B cell (primary cell): ENCODE measurements around the gene SMURF1. TPM values are rescaled to one million over a fixed set of nuclear protein-coding genes. Genes with fewer than 3 reads are reported as not detected.

Experiments used
- ATAC-seq: fragments of 200-7000 bp; cut with Tn5 transposase; one replicate; pipeline ENCODE4 v1.10.0; 2021; ENCODE audit warnings: low read depth, mild to moderate bottlenecking, moderate number of reproducible peaks, moderate library complexity
- CTCF ChIA-PET: fragments of 350-600 bp; sonication (Branson Sonifier 250); formaldehyde crosslinking; loops from one replicate; lab custom pipeline; 2021; ENCODE audit warnings: antibody characterized with exemption, inconsistent platforms; lab: Charles Lee
- POLR2A ChIA-PET: fragments of 350-600 bp; sonication (Branson Sonifier 250); formaldehyde crosslinking; loops from one replicate; lab custom pipeline; 2021; ENCODE audit warnings: antibody characterized with exemption; lab: Charles Lee
- DNase-seq: peaks from one replicate; pipeline ENCODE4 v3.0.0; 2013
- H2AFZ ChIP-seq: 2 replicates; pipeline ENCODE4 v1.6.1; 2012; ENCODE audit warnings: mild to moderate bottlenecking, low read depth, low read length; ENCODE audit not compliant: insufficient read depth, poor library complexity, severe bottlenecking
- H3K27ac ChIP-seq, 2 donors: 1 replicate in 1 of 2; 2 replicates in 1 of 2; pipeline ENCODE4 v1.5.1; 2012 to 2013; ENCODE audit warnings: low read length in 2 of 2, mild to moderate bottlenecking in 2 of 2, moderate library complexity in 1 of 2
- H3K27me3 ChIP-seq, 4 experiments: fragments of 200-600 bp in 1 of 4; sonication (generic) in 1 of 4; replicated peaks in 1 of 4; 1 replicate in 2 of 4; 2 replicates in 2 of 4; pipeline versions ENCODE4 v1.6.1 to v1.7.0; 2013 to 2016; ENCODE audit warnings: low read length in 3 of 4, mild to moderate bottlenecking in 2 of 4, mixed read lengths in 1 of 4, moderate library complexity in 1 of 4; ENCODE audit not compliant: insufficient read depth in 4 of 4, control insufficient read depth in 3 of 4; ENCODE audit errors: control extremely low read depth in 1 of 4
- H3K36me3 ChIP-seq, 2 experiments: replicated peaks in 1 of 2; 1 replicate in 1 of 2; 2 replicates in 1 of 2; pipeline versions ENCODE4 v1.6.1 to v1.7.1; 2013; ENCODE audit warnings: low read length in 1 of 2; ENCODE audit not compliant: insufficient read depth in 2 of 2, control insufficient read depth in 1 of 2; ENCODE audit errors: control extremely low read depth in 1 of 2, extremely low read depth in 1 of 2
- H3K4me1 ChIP-seq, 2 donors: fragments of 200-600 bp in 1 of 2; sonication (generic) in 1 of 2; 1 replicate in 1 of 2; 2 replicates in 1 of 2; pipeline versions ENCODE4 v1.5.1 to v1.6.1; 2013 to 2017; ENCODE audit warnings: low read length in 2 of 2; ENCODE audit not compliant: control insufficient read depth in 2 of 2, insufficient read depth in 2 of 2
- H3K4me2 ChIP-seq: replicated peaks from 2 replicates; pipeline ENCODE3; 2012; ENCODE audit warnings: mild to moderate bottlenecking, low read depth, low read length; ENCODE audit not compliant: poor library complexity, severe bottlenecking
- H3K4me3 ChIP-seq, 5 experiments: fragments of 200-600 bp in 1 of 5; sonication (generic) in 1 of 5; 1 replicate in 3 of 5; 2 replicates in 2 of 5; pipeline versions ENCODE4 v1.5.1 to v1.7.0; 2011 to 2016; ENCODE audit warnings: low read length in 4 of 5, mild to moderate bottlenecking in 4 of 5, low read depth in 2 of 5, control low read depth in 1 of 5, moderate library complexity in 1 of 5; ENCODE audit not compliant: insufficient read depth in 1 of 5; ENCODE audit errors: control extremely low read depth in 1 of 5, extremely low read depth in 1 of 5
- H3K79me2 ChIP-seq: fragments of 200-600 bp; sonication (generic); one replicate; pipeline ENCODE4 v1.6.0; 2016; ENCODE audit warnings: low read length; ENCODE audit not compliant: control insufficient read depth, insufficient read depth
- H3K9ac ChIP-seq: fragments of 200-600 bp; sonication (generic); 2 replicates; pipeline ENCODE4 v1.6.1; 2017; ENCODE audit warnings: mild to moderate bottlenecking, low read length, moderate library complexity
- H3K9me3 ChIP-seq, 3 donors: one replicate each; pipeline versions ENCODE4 v1.6.1 to v1.7.1; 2013; ENCODE audit warnings: low read length in 2 of 3; ENCODE audit not compliant: control insufficient read depth in 2 of 3, insufficient read depth in 1 of 3; ENCODE audit errors: control extremely low read depth in 1 of 3
- H4K20me1 ChIP-seq: 2 replicates; pipeline ENCODE4 v1.6.0; 2012; ENCODE audit warnings: mild to moderate bottlenecking, low read length; ENCODE audit not compliant: insufficient read depth, control insufficient read depth, poor library complexity, severe bottlenecking
- H3K27ac Mint-ChIP-seq: one replicate; pipeline ENCODE4 v1.8.0; 2021; ENCODE audit warnings: mixed read lengths
- H3K27me3 Mint-ChIP-seq: one replicate; pipeline ENCODE4 v1.8.0; 2021; ENCODE audit warnings: mixed read lengths
- H3K4me1 Mint-ChIP-seq: one replicate; pipeline ENCODE4 v1.8.0; 2021; ENCODE audit warnings: mixed read lengths
- H3K4me3 Mint-ChIP-seq: one replicate; pipeline ENCODE4 v1.8.0; 2021; ENCODE audit warnings: mixed read lengths
- H3K9me3 Mint-ChIP-seq: one replicate; pipeline ENCODE4 v1.8.0; 2022; ENCODE audit warnings: mixed read lengths; ENCODE audit not compliant: insufficient read depth
- CTCF ChIP-seq: fragments of 200-600 bp; IDR thresholded peaks from one replicate; pipeline ENCODE4 v1.8.0; 2022; ENCODE audit warnings: antibody characterized with exemption, mild to moderate bottlenecking
- EZH2 ChIP-seq: IDR thresholded peaks from 2 replicates; pipeline ENCODE4 v1.6.1; 2012; ENCODE audit warnings: borderline replicate concordance, low read depth, mild to moderate bottlenecking, moderate library complexity, low read length; ENCODE audit not compliant: insufficient read depth, poor library complexity, severe bottlenecking
- WGBS: methylation state at CpG from one replicate; pipeline ENCODE4 v1.1.5; 2013; ENCODE audit warnings: missing lambda C conversion rate; ENCODE audit not compliant: insufficient coverage; 5-methylcytosine and 5-hydroxymethylcytosine counted together
- intact Hi-C: fragments of 100-400 bp; cut with micrococcal nuclease; formaldehyde crosslinking; loops from one replicate; pipeline ENCODE4 v1.10.0; 2022
- polyA plus RNA-seq: library from polyadenylated mRNA; depleted of rRNA; stranded (reverse); fragments of >200 nt; gene quantifications from 2 replicates; pipeline ENCODE4 v1.2.3, GENCODE V29; 2012
- total RNA-seq, 2 donors: library from RNA; stranded (reverse); fragments of 120-200 nt in 1 of 2; gene quantifications; 1 replicate in 1 of 2; 2 replicates in 1 of 2; pipeline versions ENCODE4 v1.2.3 to v1.2.4, GENCODE V29; 2013 to 2022

Gene SMURF1
- total and polyA plus RNA-seq, 2 donors (not counting 1 experiment from before 2014, with no cell fraction given), result 7.5 to 28.6 TPM

- ATAC-seq, result no peak
- Histone ChIP-seq H3K4me2 (no peak overlapping the region), H3K4me1 (no peaks in the 10 kb centered on the region), H3K9ac (no peak overlapping the region), H4K20me1 (peaks cover 36% of the 10 kb centered on the region), H3K27ac (no peak overlapping the region), H3K9me3 (peaks cover 2 to 13% (median 9%) of the 10 kb centered on the region in 3 donors), H3K4me3 (no peak overlapping the region), H2AFZ (no peak overlapping the region), H3K79me2 (peaks cover 84% of the 10 kb centered on the region), H3K27me3 (no peaks in the 10 kb centered on the region), H3K36me3 (no peaks in the 10 kb centered on the region)
- CTCF ChIA-PET, result no interaction called here
- no peaks in the 10 kb centered on the region for H3K27me3 Mint-ChIP-seq
- no peak for DNase-seq
- TF ChIP-seq CTCF (no peak), EZH2 (no peak)
- H3K27ac Mint-ChIP-seq, result no peak overlapping the region
- H3K4me1 Mint-ChIP-seq, result peaks cover 20% of the 10 kb centered on the region
- intact Hi-C loops, result no loop called here
- WGBS, result 90% methylated on average over 2 of the region's 3 CpGs
- POLR2A ChIA-PET, result no interaction called here
- no peak overlapping the region for H3K4me3 Mint-ChIP-seq
- H3K9me3 Mint-ChIP-seq, result peaks cover 6% of the 10 kb centered on the region
Measured at GRCh38 chr7:99098286-99098823, 45.6 kb downstream of the SMURF1 start.

GRCh38 chr7:99097730-99098129, 46.2 kb downstream of the SMURF1 start:
- no peak for DNase-seq
- H3K4me2 ChIP-seq, result no peak overlapping the region

More at GRCh38 chr7:99097730-99098129, 46.2 kb downstream of the SMURF1 start:
- no CpG with 5 or more reads among the region's 2 CpGs for WGBS
- peaks cover 84% of the 10 kb centered on the region for H3K79me2 ChIP-seq
- Mint-ChIP-seq H3K9me3 (peaks cover 6% of the 10 kb centered on the region), H3K4me1 (peaks cover 13% of the 10 kb centered on the region), H3K27me3 (no peaks in the 10 kb centered on the region), H3K4me3 (no peak overlapping the region), H3K27ac (no peak overlapping the region)
- peaks cover 2 to 13% (median 9%) of the 10 kb centered on the region in 3 donors for H3K9me3 ChIP-seq
- no peaks in the 10 kb centered on the region for H3K36me3 ChIP-seq
- ChIA-PET POLR2A (no interaction called here), CTCF (no interaction called here)
- H3K4me1 ChIP-seq, result no peaks in the 10 kb centered on the region
- no peak overlapping the region for H2AFZ ChIP-seq
- no peaks in the 10 kb centered on the region for H3K27me3 ChIP-seq
- intact Hi-C loops, result no loop called here
- no peak overlapping the region for H3K4me3 ChIP-seq
- no peak overlapping the region for H3K9ac ChIP-seq
- H3K27ac ChIP-seq, result no peak overlapping the region
- peaks cover 36% of the 10 kb centered on the region for H4K20me1 ChIP-seq
- TF ChIP-seq EZH2 (no peak), CTCF (no peak)
- no peak for ATAC-seq
